WTC11 (cell line): Measurements from ENCODE around the gene PRELP. TPM values are rescaled to one million over a fixed set of nuclear protein-coding genes. Genes with fewer than 3 reads are reported as not detected.

Experiments used
- ATAC-seq: fragments of 200-7000 bp; cut with Tn5 transposase; 2 replicates; pipeline ENCODE4 v1.10.0; 2021; ENCODE audit warnings: mild to moderate bottlenecking, moderate library complexity
- CTCF ChIA-PET: fragments of 300-600 bp; sonication (Branson Sonifier 250); formaldehyde crosslinking; loops from one replicate; lab custom pipeline; 2021; ENCODE audit warnings: antibody characterized with exemption; lab: Charles Lee
- POLR2A ChIA-PET: fragments of 350-600 bp; sonication (Branson Sonifier 250); formaldehyde crosslinking; loops from one replicate; lab custom pipeline; 2021; ENCODE audit warnings: antibody characterized with exemption; lab: Charles Lee
- DNase-seq: peaks from one replicate; pipeline ENCODE4 v3.0.0; 2021; ENCODE audit warnings: low spot score
- H3K27ac Mint-ChIP-seq: 2 replicates; pipeline ENCODE4 v1.8.0; 2021; ENCODE audit warnings: mixed read lengths
- H3K27me3 Mint-ChIP-seq: 2 replicates; pipeline ENCODE4 v1.8.0; 2021; ENCODE audit warnings: low read depth, mild to moderate bottlenecking, moderate library complexity, mixed read lengths
- H3K36me3 Mint-ChIP-seq: 2 replicates; pipeline ENCODE4 v1.8.0; 2021; ENCODE audit warnings: mixed read lengths
- H3K4me1 Mint-ChIP-seq: 2 replicates; pipeline ENCODE4 v1.8.0; 2022; ENCODE audit warnings: mixed read lengths
- H3K4me3 Mint-ChIP-seq: 2 replicates; pipeline ENCODE4 v1.8.0; 2021; ENCODE audit warnings: mild to moderate bottlenecking, moderate library complexity, mixed read lengths
- H3K9me3 Mint-ChIP-seq: 2 replicates; pipeline ENCODE4 v1.8.0; 2021; ENCODE audit warnings: mixed read lengths
- CREM ChIP-seq: sonication (generic); formaldehyde crosslinking; IDR thresholded peaks from 2 replicates; pipeline ENCODE4 v1.8.1; 2022; ENCODE audit warnings: mild to moderate bottlenecking, missing genetic modification reagents, moderate library complexity
- E2F5 ChIP-seq: sonication (generic); formaldehyde crosslinking; IDR thresholded peaks from 2 replicates; pipeline ENCODE4 v1.8.1; 2022; ENCODE audit warnings: mild to moderate bottlenecking, moderate library complexity, missing genetic modification reagents
- EMX1 ChIP-seq: fragments of 250-450 bp; sonication (Bioruptor Pico); IDR thresholded peaks from 2 replicates; pipeline ENCODE4 v1.8.0; 2021; ENCODE audit warnings: mild to moderate bottlenecking
- ETV6 ChIP-seq: sonication (generic); formaldehyde crosslinking; IDR thresholded peaks from 2 replicates; pipeline ENCODE4 v1.8.1; 2022; ENCODE audit warnings: mild to moderate bottlenecking, missing genetic modification reagents
- FOXP1 ChIP-seq: sonication (generic); formaldehyde crosslinking; IDR thresholded peaks from 2 replicates; pipeline ENCODE4 v1.8.0; 2022; ENCODE audit warnings: missing genetic modification reagents, mild to moderate bottlenecking, moderate library complexity, borderline replicate concordance
- GABPB1 ChIP-seq: sonication (generic); formaldehyde crosslinking; IDR thresholded peaks from 2 replicates; pipeline ENCODE4 v1.8.1; 2023; ENCODE audit warnings: mild to moderate bottlenecking, missing genetic modification reagents
- NR3C1 ChIP-seq: sonication (generic); formaldehyde crosslinking; conservative IDR thresholded peaks from 2 replicates; pipeline ENCODE4 v1.8.1; 2023; ENCODE audit warnings: low read depth, mild to moderate bottlenecking, missing genetic modification reagents
- SMAD3 ChIP-seq: sonication (generic); formaldehyde crosslinking; IDR thresholded peaks from 2 replicates; pipeline ENCODE4 v1.8.0; 2022; ENCODE audit warnings: missing genetic modification reagents, mild to moderate bottlenecking, borderline replicate concordance
- TP53 ChIP-seq: sonication (generic); formaldehyde crosslinking; IDR thresholded peaks from 2 replicates; pipeline ENCODE4 v1.8.1; 2023; ENCODE audit warnings: mild to moderate bottlenecking, missing genetic modification reagents
- USF2 ChIP-seq: sonication (generic); formaldehyde crosslinking; IDR thresholded peaks from 2 replicates; pipeline ENCODE4 v1.8.1; 2023; ENCODE audit warnings: mild to moderate bottlenecking, missing genetic modification reagents, moderate library complexity
- ZNF121 ChIP-seq: sonication (generic); formaldehyde crosslinking; IDR thresholded peaks from 2 replicates; pipeline ENCODE4 v1.8.0; 2023; ENCODE audit warnings: missing genetic modification reagents
- ZNF219 ChIP-seq: sonication (generic); formaldehyde crosslinking; IDR thresholded peaks from 2 replicates; pipeline ENCODE4 v1.8.0; 2023; ENCODE audit warnings: missing genetic modification reagents, mild to moderate bottlenecking, borderline replicate concordance
- ZNF232 ChIP-seq: sonication (generic); formaldehyde crosslinking; IDR thresholded peaks from 2 replicates; pipeline ENCODE4 v1.8.0; 2022; ENCODE audit warnings: mild to moderate bottlenecking, missing genetic modification reagents
- ZNF396 ChIP-seq: fragments of 250-450 bp; sonication (Bioruptor Pico); IDR thresholded peaks from 2 replicates; pipeline ENCODE4 v1.8.0; 2021; ENCODE audit warnings: mild to moderate bottlenecking, moderate library complexity, borderline replicate concordance
- ZNF512 ChIP-seq: sonication (generic); formaldehyde crosslinking; IDR thresholded peaks from 2 replicates; pipeline ENCODE4 v1.8.1; 2022; ENCODE audit warnings: missing genetic modification reagents, borderline replicate concordance
- ZNF532 ChIP-seq: fragments of 250-450 bp; sonication (Bioruptor Pico); IDR thresholded peaks from 2 replicates; pipeline ENCODE4 v1.9.0; 2021; ENCODE audit warnings: mild to moderate bottlenecking, borderline replicate concordance
- total RNA-seq: library from RNA; stranded (reverse); gene quantifications from 3 replicates; pipeline ENCODE4 v1.2.3, GENCODE V29; 2021
- TF ChIP-seq, protein P1 (sequence below): sonication (generic); formaldehyde crosslinking; IDR thresholded peaks from 2 replicates; pipeline ENCODE4 v1.8.1; 2022; ENCODE audit warnings: low read depth, missing genetic modification reagents, borderline replicate concordance
- TF ChIP-seq, protein P2 (sequence below): sonication (generic); formaldehyde crosslinking; IDR thresholded peaks from 2 replicates; pipeline ENCODE4 v1.8.1; 2023; ENCODE audit warnings: mild to moderate bottlenecking, moderate library complexity, missing genetic modification reagents
- TF ChIP-seq, protein P3 (sequence below): sonication (generic); formaldehyde crosslinking; IDR thresholded peaks from 2 replicates; pipeline ENCODE4 v1.8.0; 2023; ENCODE audit warnings: missing genetic modification reagents

PRELP gene
- total RNA-seq, 1 experiment from 2014 or later: 0.17 TPM

DNA sequence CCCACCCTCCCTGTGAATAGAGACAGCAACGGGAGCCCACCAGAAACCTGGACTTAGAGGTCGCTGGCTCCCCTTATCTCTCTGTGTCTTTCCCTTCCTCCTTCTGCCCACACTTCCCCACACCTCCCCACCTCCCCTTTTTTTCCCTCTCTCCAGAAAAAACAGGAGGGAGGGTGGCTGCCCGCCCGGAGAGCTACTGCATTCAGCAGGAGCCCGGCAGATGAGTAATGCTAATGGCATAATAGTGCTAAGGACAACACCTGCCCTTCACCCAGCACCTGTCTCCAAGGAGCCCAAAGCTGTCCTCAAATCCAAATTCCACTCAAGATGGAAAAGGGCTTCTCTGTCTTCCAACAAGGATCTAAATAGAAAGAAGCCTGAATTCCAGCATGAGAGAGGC, 11.4 kb upstream of the PRELP start:
- POLR2A ChIA-PET: interaction anchor here (0.6 kb wide), 1 partner anchor 184 kb away, joined by 7 read pairs; no protein-coding TSS in a partner anchor
- peaks cover 16% of the 10 kb centered on the region for H3K4me1 Mint-ChIP-seq
- H3K36me3 Mint-ChIP-seq: no peaks in the 10 kb centered on the region
- H3K4me3 Mint-ChIP-seq: no peak overlapping the region
- no peak for ATAC-seq
- no peak overlapping the region for H3K27ac Mint-ChIP-seq
- TF ChIP-seq ETV6 (CRISPR knock-in tag): no peak
- no peak for TF ChIP-seq ZNF512 (CRISPR knock-in tag)
- TF ChIP-seq, all 79 proteins: peak for 0
- no peak for DNase-seq
- H3K27me3 Mint-ChIP-seq: no peaks in the 10 kb centered on the region; the same call in 1 of the 2 replicates
- CTCF ChIA-PET: interaction anchor here (1.0 to 2.4 kb wide), 14 partner anchors 11 to 424 kb away, joined by 3 to 26 read pairs (median 4); partner anchors contain the start of genes FMOD and PRELP
- no peaks in the 10 kb centered on the region for H3K9me3 Mint-ChIP-seq

- no peak for DNase-seq
- Mint-ChIP-seq H3K4me1 (peaks cover 16% of the 10 kb centered on the region), H3K27me3 (no peaks in the 10 kb centered on the region; the same call in 1 of the 2 replicates), H3K36me3 (no peaks in the 10 kb centered on the region), H3K4me3 (no peak overlapping the region), H3K9me3 (no peaks in the 10 kb centered on the region), H3K27ac (no peak overlapping the region)
- no peak for ATAC-seq
- TF ChIP-seq USF2 (no peak), SMAD3 (CRISPR knock-in tag) (no peak), ZNF219 (CRISPR knock-in tag) (no peak), ZNF532 (CRISPR knock-in tag) (no peak), ZNF396 (CRISPR knock-in tag) (no peak), NR3C1 (CRISPR knock-in tag) (no peak), ZNF121 (no peak), ZNF232 (CRISPR knock-in tag) (no peak), TP53 (no peak), FOXP1 (no peak), E2F5 (CRISPR knock-in tag) (no peak), EMX1 (CRISPR knock-in tag) (no peak), CREM (CRISPR knock-in tag) (no peak), GABPB1 (no peak)
- TF ChIP-seq, protein P1, sequence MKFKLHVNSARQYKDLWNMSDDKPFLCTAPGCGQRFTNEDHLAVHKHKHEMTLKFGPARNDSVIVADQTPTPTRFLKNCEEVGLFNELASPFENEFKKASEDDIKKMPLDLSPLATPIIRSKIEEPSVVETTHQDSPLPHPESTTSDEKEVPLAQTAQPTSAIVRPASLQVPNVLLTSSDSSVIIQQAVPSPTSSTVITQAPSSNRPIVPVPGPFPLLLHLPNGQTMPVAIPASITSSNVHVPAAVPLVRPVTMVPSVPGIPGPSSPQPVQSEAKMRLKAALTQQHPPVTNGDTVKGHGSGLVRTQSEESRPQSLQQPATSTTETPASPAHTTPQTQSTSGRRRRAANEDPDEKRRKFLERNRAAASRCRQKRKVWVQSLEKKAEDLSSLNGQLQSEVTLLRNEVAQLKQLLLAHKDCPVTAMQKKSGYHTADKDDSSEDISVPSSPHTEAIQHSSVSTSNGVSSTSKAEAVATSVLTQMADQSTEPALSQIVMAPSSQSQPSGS: no peak
- TF ChIP-seq, protein P2, sequence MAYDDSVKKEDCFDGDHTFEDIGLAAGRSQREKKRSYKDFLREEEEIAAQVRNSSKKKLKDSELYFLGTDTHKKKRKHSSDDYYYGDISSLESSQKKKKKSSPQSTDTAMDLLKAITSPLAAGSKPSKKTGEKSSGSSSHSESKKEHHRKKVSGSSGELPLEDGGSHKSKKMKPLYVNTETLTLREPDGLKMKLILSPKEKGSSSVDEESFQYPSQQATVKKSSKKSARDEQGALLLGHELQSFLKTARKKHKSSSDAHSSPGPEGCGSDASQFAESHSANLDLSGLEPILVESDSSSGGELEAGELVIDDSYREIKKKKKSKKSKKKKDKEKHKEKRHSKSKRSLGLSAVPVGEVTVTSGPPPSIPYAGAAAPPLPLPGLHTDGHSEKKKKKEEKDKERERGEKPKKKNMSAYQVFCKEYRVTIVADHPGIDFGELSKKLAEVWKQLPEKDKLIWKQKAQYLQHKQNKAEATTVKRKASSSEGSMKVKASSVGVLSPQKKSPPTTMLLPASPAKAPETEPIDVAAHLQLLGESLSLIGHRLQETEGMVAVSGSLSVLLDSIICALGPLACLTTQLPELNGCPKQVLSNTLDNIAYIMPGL (CRISPR knock-in tag): no peak
- TF ChIP-seq, protein P3, sequence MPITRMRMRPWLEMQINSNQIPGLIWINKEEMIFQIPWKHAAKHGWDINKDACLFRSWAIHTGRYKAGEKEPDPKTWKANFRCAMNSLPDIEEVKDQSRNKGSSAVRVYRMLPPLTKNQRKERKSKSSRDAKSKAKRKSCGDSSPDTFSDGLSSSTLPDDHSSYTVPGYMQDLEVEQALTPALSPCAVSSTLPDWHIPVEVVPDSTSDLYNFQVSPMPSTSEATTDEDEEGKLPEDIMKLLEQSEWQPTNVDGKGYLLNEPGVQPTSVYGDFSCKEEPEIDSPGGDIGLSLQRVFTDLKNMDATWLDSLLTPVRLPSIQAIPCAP (CRISPR knock-in tag): no peak
- POLR2A ChIA-PET: no interaction called here
- CTCF ChIA-PET: interaction anchor here (0.5 to 2.4 kb wide), 9 partner anchors 11 to 425 kb away, joined by 3 to 26 read pairs (median 4); partner anchors contain the start of gene FMOD
Observed at GRCh38 chr1:203464743-203465142, 10.9 kb upstream of the PRELP start.
